Glutamatergic neuron (in vitro differentiated cells): Measurements from ENCODE around the gene ABR. TPM values are rescaled to one million over a fixed set of nuclear protein-coding genes. Genes with fewer than 3 reads are reported as not detected.

Experiments used
- DNase-seq: peaks from one replicate; pipeline ENCODE4 v3.0.0; 2022
- H3K27ac Mint-ChIP-seq: one replicate; pipeline ENCODE4 v1.8.0; 2020; ENCODE audit warnings: mild to moderate bottlenecking, mixed read lengths, inconsistent platforms; ENCODE audit not compliant: unreplicated experiment
- H3K27me3 Mint-ChIP-seq: one replicate; pipeline ENCODE4 v1.8.0; 2020; ENCODE audit warnings: mild to moderate bottlenecking, moderate library complexity, mixed read lengths, inconsistent platforms; ENCODE audit not compliant: unreplicated experiment
- H3K36me3 Mint-ChIP-seq: one replicate; pipeline ENCODE4 v1.8.0; 2020; ENCODE audit warnings: mild to moderate bottlenecking, mixed read lengths, inconsistent platforms; ENCODE audit not compliant: unreplicated experiment
- H3K4me1 Mint-ChIP-seq: one replicate; pipeline ENCODE4 v1.8.0; 2020; ENCODE audit warnings: mild to moderate bottlenecking, low read depth, mixed read lengths, inconsistent platforms; ENCODE audit not compliant: unreplicated experiment
- H3K4me3 Mint-ChIP-seq: one replicate; pipeline ENCODE4 v1.8.0; 2020; ENCODE audit warnings: mild to moderate bottlenecking, mixed read lengths, inconsistent platforms; ENCODE audit not compliant: unreplicated experiment
- H3K9me3 Mint-ChIP-seq: one replicate; pipeline ENCODE4 v1.8.0; 2020; ENCODE audit warnings: mild to moderate bottlenecking, moderate library complexity, mixed read lengths, inconsistent platforms; ENCODE audit not compliant: unreplicated experiment
- total RNA-seq: library from RNA; stranded (reverse); fragmentation: NEBNext Ultra II Directional; extraction: Animal tissue kit (Norgen Biotek cat#: 25700); gene quantifications from one replicate; pipeline ENCODE4 v1.2.1, GENCODE V29; 2021; ENCODE audit not compliant: unreplicated experiment
- TF ChIP-seq, protein P1 (sequence below): fragments of 200-600 bp; sonication (generic); IDR thresholded peaks from one replicate; pipeline ENCODE4 v1.5.0; 2021; ENCODE audit not compliant: partially characterized antibody, unreplicated experiment

Gene ABR
- total RNA-seq, 1 donor from 2014 or later, result 219 TPM

DNA sequence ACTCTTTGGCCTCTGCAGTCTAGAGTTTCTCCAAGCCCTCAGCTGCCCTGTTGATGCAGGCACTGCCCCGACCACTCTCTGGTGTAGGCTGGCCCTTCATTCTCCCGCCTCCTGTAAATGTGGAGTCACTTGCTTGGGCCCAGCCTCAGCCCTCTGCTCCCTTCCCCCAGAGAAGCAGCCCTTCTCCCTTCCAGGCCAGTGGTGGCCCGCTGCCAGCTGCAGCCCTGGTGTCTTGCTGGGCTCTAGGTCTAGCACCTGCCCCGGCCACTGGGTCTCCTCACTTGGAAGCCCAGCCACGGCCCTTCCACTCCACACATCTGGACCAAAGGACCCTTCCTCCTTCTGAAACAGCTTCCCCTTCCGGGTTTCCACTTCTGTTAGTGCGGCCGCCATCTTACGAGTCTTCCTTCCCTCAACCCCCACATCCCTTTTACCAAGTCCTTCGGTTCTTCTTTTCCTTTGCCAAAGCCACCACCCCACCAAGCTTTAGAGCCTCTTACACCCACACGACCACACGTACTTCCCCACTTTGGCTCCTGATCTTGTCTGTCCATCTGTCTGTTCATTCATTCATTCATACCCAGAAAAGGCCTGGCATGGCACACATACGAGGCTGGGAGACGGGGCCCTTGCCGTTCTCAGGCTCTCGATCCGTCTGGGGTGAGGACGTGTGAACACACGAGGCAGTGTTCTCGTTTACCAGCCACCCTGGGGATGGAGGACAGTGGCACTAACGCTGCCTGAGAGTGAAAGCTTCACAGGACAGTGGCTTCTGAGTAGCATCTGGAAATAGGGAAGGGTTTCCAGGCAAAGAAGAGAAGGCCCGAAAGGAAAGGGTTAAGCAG, 68.0 kb downstream of the ABR start:
- Mint-ChIP-seq H3K4me3 (no peak overlapping the region), H3K36me3 (no peaks in the 10 kb centered on the region), H3K27ac (peak overlapping the region; percentile 30), H3K9me3 (peaks cover 2% of the 10 kb centered on the region), H3K27me3 (peaks cover 9% of the 10 kb centered on the region), H3K4me1 (peaks cover 22% of the 10 kb centered on the region)
- TF ChIP-seq, protein P1, sequence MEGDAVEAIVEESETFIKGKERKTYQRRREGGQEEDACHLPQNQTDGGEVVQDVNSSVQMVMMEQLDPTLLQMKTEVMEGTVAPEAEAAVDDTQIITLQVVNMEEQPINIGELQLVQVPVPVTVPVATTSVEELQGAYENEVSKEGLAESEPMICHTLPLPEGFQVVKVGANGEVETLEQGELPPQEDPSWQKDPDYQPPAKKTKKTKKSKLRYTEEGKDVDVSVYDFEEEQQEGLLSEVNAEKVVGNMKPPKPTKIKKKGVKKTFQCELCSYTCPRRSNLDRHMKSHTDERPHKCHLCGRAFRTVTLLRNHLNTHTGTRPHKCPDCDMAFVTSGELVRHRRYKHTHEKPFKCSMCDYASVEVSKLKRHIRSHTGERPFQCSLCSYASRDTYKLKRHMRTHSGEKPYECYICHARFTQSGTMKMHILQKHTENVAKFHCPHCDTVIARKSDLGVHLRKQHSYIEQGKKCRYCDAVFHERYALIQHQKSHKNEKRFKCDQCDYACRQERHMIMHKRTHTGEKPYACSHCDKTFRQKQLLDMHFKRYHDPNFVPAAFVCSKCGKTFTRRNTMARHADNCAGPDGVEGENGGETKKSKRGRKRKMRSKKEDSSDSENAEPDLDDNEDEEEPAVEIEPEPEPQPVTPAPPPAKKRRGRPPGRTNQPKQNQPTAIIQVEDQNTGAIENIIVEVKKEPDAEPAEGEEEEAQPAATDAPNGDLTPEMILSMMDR, result no peak
- no peak for DNase-seq

DNA sequence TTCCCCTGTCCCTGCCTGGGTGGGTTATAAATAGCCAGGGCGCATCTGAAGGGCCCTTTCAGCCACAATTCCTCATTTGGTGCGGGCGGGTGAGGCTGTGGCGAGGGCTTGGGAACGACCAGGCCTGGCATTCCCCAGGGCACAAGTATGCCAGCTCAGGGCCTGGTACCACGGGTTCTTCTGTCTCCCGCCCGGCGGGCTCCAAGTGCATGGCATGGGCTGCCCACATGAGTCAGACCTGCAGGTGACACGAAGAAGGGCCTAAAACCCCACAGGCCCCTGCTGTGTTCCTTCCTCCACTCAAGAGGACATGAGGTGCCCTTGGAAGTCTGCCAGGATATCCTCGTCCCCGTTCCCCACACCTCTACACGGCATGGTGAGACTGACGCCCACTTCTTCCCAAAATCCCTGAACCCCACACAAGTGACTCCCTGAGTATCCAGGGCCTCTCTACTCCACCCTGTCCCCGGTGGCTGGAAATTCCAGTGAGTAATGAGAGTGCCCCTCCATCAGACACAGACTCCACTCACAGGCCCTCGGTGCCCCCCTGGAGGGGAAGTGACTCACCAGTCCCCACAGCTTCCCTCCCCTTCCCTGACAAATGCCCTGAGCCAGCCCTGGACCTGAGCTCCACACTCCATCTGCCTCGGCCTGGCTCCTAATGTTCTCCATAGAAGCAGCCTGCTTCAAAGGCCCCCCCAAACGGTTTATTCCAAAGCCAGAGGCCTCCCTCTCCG, 68.8 kb downstream of the ABR start:
- Mint-ChIP-seq H3K36me3 (no peaks in the 10 kb centered on the region), H3K27ac (no peak overlapping the region), H3K4me1 (peaks cover 22% of the 10 kb centered on the region), H3K4me3 (no peak overlapping the region), H3K27me3 (peaks cover 10% of the 10 kb centered on the region), H3K9me3 (peaks cover 2% of the 10 kb centered on the region)
- TF ChIP-seq, protein P1, result no peak
- DNase-seq, result no peak

DNA sequence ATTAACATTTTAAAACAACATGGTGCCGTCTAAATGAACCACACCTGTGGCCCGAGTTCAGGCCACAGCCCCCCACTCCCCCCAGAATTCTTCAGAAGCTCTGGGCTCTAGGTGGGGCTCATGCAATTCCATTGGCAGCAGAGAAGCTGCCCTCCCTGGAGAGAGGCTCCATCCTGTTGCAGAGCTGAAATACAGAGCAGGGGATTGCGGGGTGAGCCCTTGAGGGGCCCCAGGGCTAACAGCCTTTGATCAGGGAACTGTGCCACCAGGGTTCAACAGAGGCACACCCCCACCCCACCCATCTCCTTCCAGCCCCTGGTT, 69.3 kb downstream of the ABR start:
- no peak overlapping the region for H3K27ac Mint-ChIP-seq

DNA sequence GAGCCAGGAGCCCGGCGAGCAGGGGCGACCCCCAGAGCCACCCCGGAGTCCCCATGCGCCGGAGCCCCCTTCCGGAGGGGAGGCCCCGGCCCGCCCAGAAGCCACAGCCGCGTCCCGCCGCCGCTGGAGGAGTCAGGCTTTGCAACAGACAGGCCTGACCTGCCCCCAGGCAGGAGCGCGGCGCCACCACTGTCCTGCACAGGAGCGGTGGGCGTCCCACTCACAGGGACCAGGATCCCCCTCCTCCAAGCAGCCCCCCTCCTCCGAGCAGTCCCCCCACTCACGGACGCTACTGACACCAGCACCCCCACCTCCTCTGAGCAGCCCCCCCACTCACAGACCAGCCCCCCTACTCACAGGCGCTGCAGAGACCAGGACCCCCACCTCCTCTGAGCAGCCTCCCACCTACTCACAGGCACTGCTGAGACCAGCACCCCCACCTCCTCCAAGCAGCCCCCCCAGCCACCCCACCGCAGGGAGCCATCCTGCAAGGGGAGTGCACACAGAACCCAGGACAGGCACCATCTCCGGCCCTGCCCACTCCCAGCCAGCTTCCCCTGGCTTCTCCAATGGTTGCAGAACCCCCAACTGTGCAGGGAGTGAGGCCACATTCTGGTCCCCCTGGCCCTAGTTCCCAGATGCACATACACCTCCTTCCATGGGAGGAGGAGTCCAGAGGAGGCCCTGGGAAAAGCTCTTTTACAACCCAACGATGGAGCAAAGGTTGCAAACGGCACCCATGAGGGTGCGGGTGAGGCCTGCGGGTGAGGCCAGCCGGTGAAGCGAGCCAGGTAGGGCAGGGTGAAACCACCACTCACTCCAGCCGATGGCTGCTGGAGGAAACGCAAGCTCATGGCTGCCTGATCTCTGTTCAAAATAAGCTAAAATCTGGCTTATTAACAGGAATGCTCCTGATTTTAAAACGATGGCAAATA, 69.9 kb downstream of the ABR start:
- Mint-ChIP-seq H3K4me3 (peak overlapping the region; percentile 65), H3K27me3 (peaks cover 6% of the 10 kb centered on the region), H3K36me3 (no peaks in the 10 kb centered on the region), H3K4me1 (peaks cover 22% of the 10 kb centered on the region), H3K27ac (no peak overlapping the region), H3K9me3 (peaks cover 2% of the 10 kb centered on the region)
- DNase-seq, result peak; percentile 80
- TF ChIP-seq, protein P1, result no peak

More for the DNA sequence above, 69.3 kb downstream of the ABR start:
- no peaks in the 10 kb centered on the region for H3K36me3 Mint-ChIP-seq
- H3K27me3 Mint-ChIP-seq, result peaks cover 9% of the 10 kb centered on the region
- H3K4me3 Mint-ChIP-seq, result peak overlapping the region; percentile 49
- H3K9me3 Mint-ChIP-seq, result peaks cover 2% of the 10 kb centered on the region
- H3K4me1 Mint-ChIP-seq, result peaks cover 22% of the 10 kb centered on the region
- DNase-seq, result no peak
- TF ChIP-seq, protein P1, result no peak
